Neural progenitor cell (in vitro differentiated cells): Measurements from ENCODE around the gene SAMD11. TPM values are rescaled to one million over a fixed set of nuclear protein-coding genes. Genes with fewer than 3 reads are reported as not detected.
A peak's percentile ranks its signal among the peaks of the same experiment; 100 is the strongest.

ENCODE experiments used
- DNase-seq: peaks from one replicate; pipeline ENCODE4 v3.0.0-alpha.2; 2016; ENCODE audit warnings: low spot score
- H2AFZ ChIP-seq: fragments of 200-600 bp; sonication (generic); replicated peaks from 2 replicates; pipeline ENCODE4 v1.6.1; 2016; ENCODE audit warnings: antibody characterized with exemption
- H3F3A ChIP-seq: fragments of 200-600 bp; sonication (generic); 2 replicates; pipeline ENCODE4 v1.6.1; 2016; ENCODE audit warnings: antibody characterized with exemption, low read depth
- H3K27ac ChIP-seq: fragments of 200-600 bp; sonication (generic); 2 replicates; pipeline ENCODE4 v1.5.1; 2016; ENCODE audit warnings: mild to moderate bottlenecking
- H3K27me3 ChIP-seq: fragments of 200-600 bp; sonication (generic); 2 replicates; pipeline ENCODE4 v1.6.1; 2016; ENCODE audit warnings: mild to moderate bottlenecking, moderate library complexity
- H3K36me3 ChIP-seq: fragments of 200-600 bp; sonication (generic); 2 replicates; pipeline ENCODE4 v1.5.1; 2016
- H3K4me1 ChIP-seq: fragments of 200-600 bp; sonication (generic); 2 replicates; pipeline ENCODE4 v1.6.1; 2016; ENCODE audit warnings: mixed run types
- H3K4me2 ChIP-seq: fragments of 200-600 bp; sonication (generic); 2 replicates; pipeline ENCODE4 v1.6.1; 2016
- H3K4me3 ChIP-seq: fragments of 200-600 bp; sonication (generic); 2 replicates; pipeline ENCODE4 v1.5.1; 2016
- H3K79me2 ChIP-seq: fragments of 200-600 bp; sonication (generic); 2 replicates; pipeline ENCODE4 v1.6.1; 2016; ENCODE audit warnings: low read depth
- H3K9ac ChIP-seq: fragments of 200-600 bp; sonication (generic); 2 replicates; pipeline ENCODE4 v1.6.1; 2016
- H3K9me3 ChIP-seq: fragments of 200-600 bp; sonication (generic); 2 replicates; pipeline ENCODE4 v1.5.1; 2016; ENCODE audit warnings: low read depth
- H4K20me1 ChIP-seq: fragments of 200-600 bp; sonication (generic); 2 replicates; pipeline ENCODE4 v1.6.1; 2016; ENCODE audit warnings: low read depth
- H3K27ac Mint-ChIP-seq: 3 replicates; pipeline ENCODE4 v1.8.0; 2021; ENCODE audit warnings: mixed read lengths
- H3K27me3 Mint-ChIP-seq: 2 replicates; pipeline ENCODE4 v1.8.0; 2022; ENCODE audit warnings: low read depth, mild to moderate bottlenecking, inconsistent platforms, moderate library complexity, mixed read lengths; ENCODE audit not compliant: insufficient read depth
- H3K36me3 Mint-ChIP-seq: 3 replicates; pipeline ENCODE4 v1.8.0; 2021; ENCODE audit warnings: mixed read lengths
- H3K4me1 Mint-ChIP-seq: 3 replicates; pipeline ENCODE4 v1.8.0; 2021; ENCODE audit warnings: mixed read lengths
- H3K4me3 Mint-ChIP-seq: 3 replicates; pipeline ENCODE4 v1.8.0; 2021; ENCODE audit warnings: mild to moderate bottlenecking, moderate library complexity, mixed read lengths
- H3K9me3 Mint-ChIP-seq: 3 replicates; pipeline ENCODE4 v1.8.0; 2020; ENCODE audit warnings: mixed read lengths
- CTCF ChIP-seq: fragments of 200-600 bp; sonication (generic); IDR thresholded peaks from 2 replicates; pipeline ENCODE4 v1.5.1; 2017; ENCODE audit warnings: antibody characterized with exemption, mild to moderate bottlenecking
- EZH2 ChIP-seq: fragments of 200-600 bp; sonication (generic); IDR thresholded peaks from 2 replicates; pipeline ENCODE4 v1.6.1; 2017; ENCODE audit warnings: antibody characterized with exemption, mild to moderate bottlenecking, moderate library complexity
- EZH2phosphoT487 ChIP-seq: fragments of 200-600 bp; sonication (generic); IDR thresholded peaks from 2 replicates; pipeline ENCODE4 v1.6.1; 2017; ENCODE audit warnings: antibody characterized with exemption
- total RNA-seq: library from RNA; depleted of rRNA; stranded (reverse); fragments of >200 nt; gene quantifications from 2 replicates; pipeline ENCODE4 v1.2.3, GENCODE V29; 2015; ENCODE audit warnings: low replicate concordance

SAMD11 gene
- total RNA-seq, 1 donor from 2014 or later, result not detected

- DNase-seq, result peak; percentile 1
- no peak overlapping the region for H3K4me2 ChIP-seq
- H3K4me3 ChIP-seq, result no peak overlapping the region
Observed at GRCh38 chr1:905811-906599, 17.7 kb upstream of the SAMD11 start.

GRCh38 chr1:906600-907420 is 16.9 kb upstream of the SAMD11 start:
- H3K9me3 Mint-ChIP-seq, result peaks cover 6% of the 10 kb centered on the region
- Histone ChIP-seq H3K27ac (no peak overlapping the region), H4K20me1 (no peaks in the 10 kb centered on the region), H3K79me2 (no peaks in the 10 kb centered on the region), H3K4me3 (no peak overlapping the region), H3K4me1 (no peaks in the 10 kb centered on the region), H3K9ac (no peak overlapping the region), H3K9me3 (no peaks in the 10 kb centered on the region), H3K27me3 (peaks cover 80% of the 10 kb centered on the region), H3F3A (peaks cover 5% of the 10 kb centered on the region), H3K4me2 (no peak overlapping the region), H2AFZ (no peak overlapping the region), H3K36me3 (no peaks in the 10 kb centered on the region)
- peak; percentile 11 for DNase-seq
- TF ChIP-seq EZH2 (no peak), CTCF (no peak), EZH2phosphoT487 (no peak)
- H3K27ac Mint-ChIP-seq, result no peak overlapping the region
- peaks cover 23% of the 10 kb centered on the region for H3K4me1 Mint-ChIP-seq
- H3K36me3 Mint-ChIP-seq, result peaks cover 5% of the 10 kb centered on the region
- peaks cover 18% of the 10 kb centered on the region for H3K27me3 Mint-ChIP-seq
- peak overlapping the region; percentile 62 for H3K4me3 Mint-ChIP-seq

More at GRCh38 chr1:905811-906599, 17.7 kb upstream of the SAMD11 start:
- H3K9me3 ChIP-seq, result no peaks in the 10 kb centered on the region
- peak overlapping the region; percentile 85 for H3K4me3 Mint-ChIP-seq
- no peak overlapping the region for H3K27ac ChIP-seq
- no peaks in the 10 kb centered on the region for H3K4me1 ChIP-seq
- H3K4me1 Mint-ChIP-seq, result peaks cover 17% of the 10 kb centered on the region
- H4K20me1 ChIP-seq, result no peaks in the 10 kb centered on the region
- H3K36me3 ChIP-seq, result no peaks in the 10 kb centered on the region
- no peak overlapping the region for H3K27ac Mint-ChIP-seq
- H3K9ac ChIP-seq, result no peak overlapping the region
- H3F3A ChIP-seq, result peaks cover 5% of the 10 kb centered on the region
- no peak for TF ChIP-seq EZH2
- no peak for TF ChIP-seq EZH2phosphoT487
- TF ChIP-seq CTCF, result no peak
- H3K79me2 ChIP-seq, result no peaks in the 10 kb centered on the region
- peaks cover 26% of the 10 kb centered on the region for H3K27me3 Mint-ChIP-seq
- H3K9me3 Mint-ChIP-seq, result peaks cover 7% of the 10 kb centered on the region
- no peak overlapping the region for H2AFZ ChIP-seq
- peaks cover 2% of the 10 kb centered on the region for H3K36me3 Mint-ChIP-seq
- peaks cover 81% of the 10 kb centered on the region for H3K27me3 ChIP-seq

GRCh38 chr1:907611-908451 is 15.9 kb upstream of the SAMD11 start:
- Histone ChIP-seq H3K4me3 (no peak overlapping the region), H3K36me3 (no peaks in the 10 kb centered on the region), H3K27ac (no peak overlapping the region), H4K20me1 (no peaks in the 10 kb centered on the region), H3K4me2 (no peak overlapping the region), H3K27me3 (peaks cover 80% of the 10 kb centered on the region), H3K4me1 (no peaks in the 10 kb centered on the region), H3K9me3 (no peaks in the 10 kb centered on the region), H2AFZ (no peak overlapping the region), H3K9ac (no peak overlapping the region), H3F3A (peaks cover 5% of the 10 kb centered on the region), H3K79me2 (no peaks in the 10 kb centered on the region)
- Mint-ChIP-seq H3K4me3 (peak overlapping the region; percentile 64), H3K4me1 (peaks cover 28% of the 10 kb centered on the region), H3K36me3 (peaks cover 5% of the 10 kb centered on the region), H3K9me3 (peaks cover 6% of the 10 kb centered on the region), H3K27ac (no peak overlapping the region), H3K27me3 (peaks cover 17% of the 10 kb centered on the region)
- TF ChIP-seq EZH2 (no peak), CTCF (no peak), EZH2phosphoT487 (no peak)
- peak; percentile 2 for DNase-seq
